DMS 273 treated with DMSO at 0.1 percent for 48 hours (cell line): ENCODE measurements around the gene ZFP36.

Experiments used
- DNase-seq: peaks from one replicate; lab custom pipeline; 2025; lab: John Stamatoyannopoulos, UW

ZFP36 gene

GRCh38 chr19:39419003-39419402 is 12.4 kb downstream of the ZFP36 start:
- no peak for DNase-seq

DNA sequence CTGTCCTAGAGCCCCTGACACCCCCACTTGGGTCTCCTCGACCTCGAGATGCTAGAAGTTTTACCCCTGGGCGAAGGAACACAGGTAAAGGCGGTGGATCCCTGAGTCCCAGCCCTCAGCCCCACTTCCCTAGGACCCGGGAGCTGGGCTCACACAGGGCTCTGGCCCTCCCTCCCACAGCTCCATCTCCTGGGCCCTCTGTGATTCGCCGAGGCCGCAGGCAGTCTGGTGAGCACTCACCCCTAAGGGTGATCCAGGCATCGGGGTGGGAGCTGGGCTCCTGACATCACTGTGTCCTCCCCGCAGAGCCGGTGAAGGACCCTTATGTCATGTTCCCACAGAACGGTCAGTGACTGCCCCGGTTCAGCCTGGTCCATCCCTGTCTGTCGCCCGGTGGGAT is 14.1 kb downstream of the ZFP36 start:
- no peak for DNase-seq

DNA sequence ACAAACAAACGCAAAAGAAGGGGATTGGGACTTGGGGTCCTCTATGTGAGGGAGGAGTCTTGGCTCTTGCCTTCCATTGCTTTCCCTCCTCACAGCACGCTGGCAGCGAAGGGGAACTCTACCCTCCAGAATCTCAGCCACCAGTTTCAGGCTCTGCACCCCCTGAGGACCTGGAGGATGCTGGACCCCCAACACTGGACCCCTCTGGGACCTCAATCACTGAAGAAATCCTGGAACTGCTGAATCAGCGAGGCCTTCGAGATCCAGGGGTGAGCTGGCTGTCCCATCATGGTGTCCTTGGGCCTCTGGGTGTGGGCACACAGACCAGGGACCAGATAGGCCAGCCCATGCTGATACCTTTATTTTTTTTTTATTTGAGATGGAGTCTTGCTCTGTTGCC is 15.4 kb downstream of the ZFP36 start:
- DNase-seq: no peak

DNA sequence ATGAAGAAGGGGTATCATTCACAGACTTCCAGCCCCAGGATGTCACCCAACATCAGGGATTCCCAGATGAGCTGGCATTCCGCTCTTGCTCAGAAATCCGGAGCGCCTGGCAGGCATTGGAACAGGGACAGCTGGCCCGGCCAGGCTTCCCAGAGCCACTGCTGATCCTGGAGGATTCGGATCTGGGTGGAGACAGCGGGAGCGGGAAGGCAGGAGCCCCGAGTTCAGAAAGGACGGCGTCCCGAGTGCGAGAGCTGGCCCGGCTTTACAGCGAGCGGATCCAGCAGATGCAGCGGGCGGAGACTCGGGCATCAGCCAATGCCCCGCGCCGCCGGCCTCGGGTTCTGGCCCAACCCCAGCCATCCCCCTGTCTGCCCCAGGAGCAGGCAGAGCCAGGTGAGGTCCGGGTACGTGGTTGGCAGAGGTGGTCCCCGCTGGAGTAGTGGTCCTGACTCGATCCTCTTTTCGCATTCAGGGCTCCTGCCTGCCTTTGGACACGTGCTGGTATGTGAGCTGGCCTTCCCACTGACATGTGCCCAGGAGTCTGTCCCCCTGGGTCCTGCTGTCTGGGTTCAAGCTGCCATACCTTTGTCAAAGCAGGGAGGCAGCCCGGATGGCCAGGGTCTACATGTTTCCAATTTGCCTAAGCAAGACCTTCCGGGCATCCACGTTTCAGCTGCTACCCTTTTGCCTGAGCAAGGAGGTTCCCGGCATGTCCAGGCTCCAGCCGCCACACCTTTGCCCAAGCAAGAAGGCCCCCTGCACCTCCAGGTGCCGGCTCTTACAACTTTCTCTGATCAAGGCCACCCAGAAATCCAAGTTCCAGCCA is 16.8 kb downstream of the ZFP36 start:
- DNase-seq: no peak

- no peak for DNase-seq
Measured at GRCh38 chr19:39424934-39425333, 18.3 kb downstream of the ZFP36 start.

DNA sequence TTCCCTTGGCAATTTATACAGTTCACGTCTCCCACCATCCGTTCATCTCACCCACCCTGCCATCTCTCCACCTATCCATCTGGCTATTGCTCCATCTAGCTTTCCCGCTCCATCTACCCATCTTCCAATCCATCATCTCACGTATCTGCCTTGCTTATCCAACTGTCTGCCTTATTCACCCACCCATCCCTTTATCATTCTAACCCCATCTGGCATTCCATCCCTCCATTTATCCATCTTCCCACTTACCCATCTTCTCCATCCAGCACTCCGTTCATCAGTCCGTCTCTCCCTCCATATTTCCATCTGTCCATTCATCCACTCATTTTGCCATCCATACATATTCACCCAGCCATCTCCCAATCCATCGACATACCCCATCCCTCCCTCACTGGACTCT is 19.1 kb downstream of the ZFP36 start:
- DNase-seq: no peak

GRCh38 chr19:39426170-39426569 is 19.5 kb downstream of the ZFP36 start:
- no peak for DNase-seq

GRCh38 chr19:39427707-39428106 is 21.1 kb downstream of the ZFP36 start:
- no peak for DNase-seq

DNA sequence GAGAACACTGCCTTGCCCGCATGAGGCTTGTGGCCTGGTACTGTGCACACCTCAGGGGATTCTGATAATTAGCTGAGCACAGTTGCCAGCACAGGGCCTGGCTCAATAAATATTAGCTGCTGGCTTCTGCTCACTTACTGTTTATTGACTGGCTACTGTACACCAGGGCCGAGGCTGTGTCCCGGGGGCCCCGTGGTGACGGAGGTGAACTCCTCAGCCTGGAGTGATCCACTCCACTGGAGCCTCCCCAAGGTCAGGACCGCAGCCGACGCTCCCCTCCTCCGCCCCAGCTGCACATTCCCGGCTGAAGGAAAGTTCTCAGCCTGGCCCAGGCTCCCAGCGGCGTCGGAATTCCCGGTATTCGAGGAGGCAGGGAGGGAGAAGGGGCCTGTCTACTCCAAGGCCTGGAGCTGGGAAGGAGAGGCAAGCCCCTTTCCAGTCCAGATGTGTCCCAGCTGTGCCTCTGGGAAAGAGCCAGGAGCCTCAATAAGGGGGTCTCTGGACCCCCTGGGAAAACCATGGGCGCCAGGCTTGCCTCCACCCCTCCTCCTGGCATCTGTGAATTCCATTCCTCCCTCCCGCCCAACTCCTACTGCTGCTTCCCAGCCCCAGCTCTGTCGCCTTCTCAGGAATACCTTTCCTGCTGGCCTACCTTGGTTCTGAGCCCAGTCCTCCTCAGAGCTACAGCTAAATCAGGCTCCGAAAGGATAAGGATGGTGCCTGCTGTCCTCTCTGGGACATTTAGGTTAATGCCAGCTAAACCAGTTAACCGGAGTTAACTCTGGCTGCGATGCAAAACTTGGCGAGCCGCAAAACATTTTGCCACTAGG is 21.9 kb downstream of the ZFP36 start:
- no peak for DNase-seq

GRCh38 chr19:39430675-39431593 is 24.3 kb downstream of the ZFP36 start:
- no peak for DNase-seq

- DNase-seq: no peak
Measured at GRCh38 chr19:39432677-39433025, 26.0 kb downstream of the ZFP36 start.

DNA sequence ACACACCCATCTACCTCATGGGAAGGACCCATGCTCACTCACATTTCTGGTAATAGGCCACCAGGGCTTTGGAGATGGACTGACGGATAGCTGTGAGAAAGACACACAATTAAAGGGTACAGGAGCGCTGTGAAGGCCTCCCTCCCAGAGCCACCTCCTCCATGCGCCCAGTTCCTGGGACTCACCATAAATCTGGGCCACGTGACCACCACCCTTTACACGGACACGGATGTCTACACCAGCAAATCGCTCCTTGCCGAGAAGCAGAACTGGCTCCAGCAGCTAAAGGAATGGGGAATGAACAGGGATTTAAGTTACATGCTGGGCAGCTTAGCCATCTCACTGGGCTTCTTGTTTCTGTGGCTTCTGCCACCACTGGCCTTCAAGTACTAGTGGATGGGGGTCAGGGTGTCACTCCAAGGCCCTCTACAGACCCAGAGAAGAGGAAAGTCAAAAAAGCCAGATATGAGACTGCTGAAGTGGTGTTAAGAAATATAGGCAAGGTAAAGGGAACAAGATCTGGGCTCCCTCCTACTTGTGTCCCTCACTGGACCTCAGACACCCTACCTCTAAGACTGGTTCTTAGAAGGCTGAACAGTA is 26.9 kb downstream of the ZFP36 start:
- no peak for DNase-seq

DNA sequence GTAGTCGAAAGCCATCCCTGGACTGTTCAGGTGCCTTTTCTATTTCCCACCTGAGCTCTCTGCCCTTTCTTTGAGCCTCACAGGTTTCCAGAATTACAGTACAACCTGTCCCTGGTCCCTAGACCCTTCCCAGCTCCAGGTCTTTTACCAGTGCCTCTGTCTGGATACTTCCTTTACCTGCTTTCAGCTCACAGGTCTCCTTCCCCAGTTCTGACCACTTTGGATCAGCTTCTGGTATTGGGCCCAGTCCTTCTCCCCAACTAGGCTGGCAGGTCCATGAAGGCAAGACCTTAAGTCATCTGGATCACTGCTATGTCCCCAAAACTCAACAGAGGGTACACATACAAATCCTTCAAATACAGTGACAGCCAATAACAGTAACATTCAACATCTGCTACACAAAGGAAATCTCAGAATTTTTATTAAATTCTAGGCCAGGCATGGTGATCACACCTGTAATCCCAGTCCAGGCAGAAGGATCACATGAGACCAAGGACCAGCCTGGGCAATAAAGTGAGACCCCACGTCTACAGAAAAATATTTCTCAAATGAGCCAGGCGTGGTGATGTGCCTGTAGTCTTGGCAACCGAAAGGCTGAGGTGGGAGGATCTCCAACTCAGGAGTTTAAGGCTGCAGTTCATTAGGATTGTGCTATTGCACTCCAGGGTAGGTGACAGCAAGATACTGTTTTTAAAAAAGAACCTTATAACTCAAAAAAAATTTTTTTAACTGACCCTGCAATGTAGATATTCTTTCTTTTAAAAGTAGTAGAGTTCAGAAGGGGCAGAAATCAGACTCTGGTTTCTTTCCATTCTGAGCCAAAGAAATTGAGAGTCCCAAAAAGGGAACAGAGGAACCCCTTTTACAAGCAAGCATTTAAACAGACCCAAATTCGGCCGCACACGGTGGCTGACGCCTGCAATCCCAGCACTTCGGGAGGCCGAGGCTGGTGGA is 27.8 kb downstream of the ZFP36 start:
- no peak for DNase-seq

GRCh38 chr19:39435499-39436349 is 29.1 kb downstream of the ZFP36 start, which contains the start of gene RPS16:
TSS of gene RPS16 (minus strand) at chr19:39435949. CDS start at chr19:39435895, 54 bp downstream.
- peak; percentile 93 for DNase-seq

- DNase-seq: no peak
Measured at GRCh38 chr19:39436350-39436716, 29.7 kb downstream of the ZFP36 start.

DNA sequence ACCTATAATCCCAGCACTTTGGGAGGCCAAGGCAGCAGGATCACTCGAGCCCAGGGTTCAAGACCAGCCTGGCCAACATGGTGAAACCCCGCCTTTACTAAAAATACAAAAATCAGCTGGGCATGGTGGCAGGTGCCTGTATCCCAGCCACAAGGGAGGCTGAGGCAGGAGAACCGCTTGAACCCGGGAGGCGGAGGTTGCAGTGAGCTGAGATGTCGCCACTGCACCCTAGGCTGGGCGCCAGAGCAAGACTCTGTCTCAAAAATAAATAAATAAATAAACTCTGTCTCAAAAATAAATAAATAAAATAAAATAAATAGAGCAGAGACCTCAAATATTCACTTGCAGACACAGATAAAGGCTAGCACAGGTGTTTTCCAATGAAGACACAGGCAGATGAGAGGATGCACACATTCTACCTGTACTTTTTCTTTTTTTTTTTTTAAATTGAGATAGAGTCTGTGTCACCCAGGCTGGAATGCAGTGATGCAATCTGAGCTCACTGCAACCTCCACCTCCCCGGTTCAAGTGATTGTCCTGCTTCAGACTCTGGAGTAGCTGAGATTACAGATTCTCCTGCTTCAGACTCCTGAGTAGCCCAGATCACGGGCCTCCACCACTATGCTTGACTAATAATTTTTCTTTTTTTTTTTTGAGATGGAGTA is 31.8 kb downstream of the ZFP36 start:
- no peak for DNase-seq

DNA sequence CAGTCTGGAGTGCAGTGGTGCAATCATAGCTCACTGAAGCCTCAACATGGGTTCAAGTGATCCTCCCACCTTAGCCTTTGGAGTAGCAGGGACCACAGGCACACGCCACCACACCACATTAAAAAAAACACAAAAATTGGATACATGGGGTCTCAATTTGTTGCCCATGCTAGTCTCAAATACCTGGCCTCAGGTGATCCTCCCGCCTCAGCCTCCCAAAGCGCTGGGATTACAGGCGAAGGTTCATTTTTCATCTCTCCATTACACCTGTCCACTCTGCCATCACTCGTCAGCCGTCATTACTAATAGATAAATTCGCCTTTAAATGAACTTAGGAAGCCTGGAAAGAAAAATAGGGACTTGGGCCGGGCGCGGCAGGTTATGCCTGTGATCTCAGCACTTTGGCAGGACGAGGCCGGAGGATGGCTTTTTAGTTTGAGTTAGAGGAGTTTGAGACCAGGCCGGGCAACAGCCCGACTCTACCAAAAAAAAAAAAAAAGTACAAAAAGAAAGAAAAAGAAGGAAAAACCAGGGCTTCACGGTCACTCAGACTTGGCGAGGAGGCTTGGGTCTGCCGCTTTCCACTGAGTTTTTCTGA is 38.0 kb downstream of the ZFP36 start:
- no peak for DNase-seq

GRCh38 chr19:39445196-39446111 is 38.8 kb downstream of the ZFP36 start, which contains the start of gene SUPT5H:
TSS of gene SUPT5H (plus strand) at chr19:39445582. CDS start at chr19:39445891, 309 bp downstream.
- DNase-seq: peak; percentile 93
